ENCODE data around the gene TRAP1.
"Not testable (repeated sequence)": the region's sequence is repeated elsewhere in the genome, so short reads cannot be mapped to it uniquely, and the experiment has no call there.

Gene TRAP1

DNA sequence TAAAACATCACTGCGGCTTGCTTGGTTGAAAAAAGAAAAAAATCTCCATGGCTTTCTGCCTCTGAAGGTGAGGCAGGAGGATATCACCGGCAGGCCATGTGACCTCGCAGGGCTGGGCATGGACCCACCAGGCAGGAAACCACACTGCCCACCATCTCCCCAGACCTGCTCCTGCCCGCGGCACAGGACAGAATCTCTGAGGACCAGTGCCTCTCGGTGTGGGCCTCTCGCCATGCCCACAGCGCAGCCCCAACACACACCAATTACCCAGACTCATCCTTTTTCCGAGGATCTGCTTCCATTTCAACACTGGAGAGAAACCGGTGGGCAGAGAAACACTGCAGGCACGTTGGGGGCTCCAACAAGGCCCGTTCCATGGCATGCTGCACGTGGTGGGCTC is 46.6 kb downstream of the TRAP1 start:
- DNase-seq = no peak

GRCh38 chr16:3669082-3669481 is 48.2 kb downstream of the TRAP1 start:
- DNase-seq = no peak

GRCh38 chr16:3668626-3669025 is 48.7 kb downstream of the TRAP1 start:
- DNase-seq = no peak

GRCh38 chr16:3665508-3665907 is 51.8 kb downstream of the TRAP1 start:
- DNase-seq = no peak

DNA sequence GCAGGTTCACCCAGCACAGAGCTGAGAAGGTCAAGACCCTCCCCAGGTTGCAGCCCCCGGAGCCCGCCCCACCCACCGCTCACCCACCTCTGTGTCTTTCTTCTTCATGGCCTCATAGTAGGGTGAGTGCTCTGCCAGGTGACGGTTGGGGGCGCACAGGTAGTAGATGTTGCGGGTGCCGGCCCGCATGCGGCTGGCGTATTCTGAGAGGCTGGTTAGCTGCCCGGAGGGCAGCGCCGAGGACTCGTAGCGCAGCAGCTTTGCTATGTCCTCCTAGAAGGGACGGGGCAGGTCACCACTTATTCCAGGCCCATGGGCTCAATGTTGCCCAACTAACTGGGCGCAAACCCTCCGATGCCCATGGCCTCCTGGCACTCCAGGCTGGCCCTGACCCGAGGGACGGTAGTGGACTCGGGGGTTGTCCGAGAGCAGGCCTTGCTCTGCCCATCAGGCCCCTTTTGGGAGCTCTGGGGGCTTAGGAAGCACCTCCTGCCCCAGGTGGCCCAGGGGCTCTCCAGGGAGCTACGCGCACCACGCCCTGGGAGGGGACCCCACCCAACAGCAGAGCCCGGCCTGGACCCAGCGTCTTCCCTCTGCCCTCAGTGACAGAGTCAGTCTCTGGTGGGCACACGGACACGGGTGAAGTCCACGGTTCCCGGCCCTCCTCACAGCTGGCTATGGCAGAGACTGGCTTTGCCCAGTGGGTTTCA is 53.0 kb downstream of the TRAP1 start:
- no peak for DNase-seq

DNA sequence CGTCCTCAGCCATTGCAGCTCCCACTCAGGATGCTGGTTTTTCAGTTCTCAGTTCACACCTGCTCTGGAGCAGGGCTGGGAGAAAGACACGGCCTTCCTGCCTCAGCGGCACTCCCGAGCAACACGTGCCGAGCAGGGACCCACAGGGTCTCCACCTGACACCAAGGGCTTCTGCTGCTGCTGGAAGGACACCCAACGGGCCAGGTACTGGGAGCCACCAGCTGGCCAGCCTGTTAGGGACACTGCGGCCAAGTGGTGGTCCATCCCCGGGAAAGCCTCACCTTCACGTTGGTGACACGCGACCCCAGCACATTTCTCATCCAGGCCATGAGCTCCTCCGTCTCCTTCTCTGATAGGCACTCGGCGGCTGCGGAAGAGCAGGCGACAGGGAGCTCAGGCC is 54.7 kb downstream of the TRAP1 start:
- DNase-seq = no peak

DNA sequence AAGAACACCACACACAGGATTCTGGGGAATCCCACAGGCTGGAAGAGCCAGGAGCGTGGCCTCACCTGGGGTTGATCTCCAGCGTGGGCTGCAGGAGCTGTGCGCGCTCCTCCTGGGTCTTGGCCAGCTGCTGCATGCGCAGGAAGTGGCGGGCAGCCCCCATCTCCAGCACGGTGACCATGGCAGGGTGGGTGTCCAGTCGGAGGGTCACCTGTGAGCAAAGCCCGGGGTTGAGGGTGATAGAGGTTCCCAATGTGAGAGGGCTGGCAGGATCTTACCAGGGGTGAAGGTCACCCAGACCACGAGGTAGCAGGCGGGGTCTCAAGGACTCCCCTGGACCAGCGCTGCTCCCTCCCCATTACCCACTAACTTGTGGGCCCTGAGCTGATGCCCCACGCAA is 55.4 kb downstream of the TRAP1 start:
- DNase-seq = no peak

DNA sequence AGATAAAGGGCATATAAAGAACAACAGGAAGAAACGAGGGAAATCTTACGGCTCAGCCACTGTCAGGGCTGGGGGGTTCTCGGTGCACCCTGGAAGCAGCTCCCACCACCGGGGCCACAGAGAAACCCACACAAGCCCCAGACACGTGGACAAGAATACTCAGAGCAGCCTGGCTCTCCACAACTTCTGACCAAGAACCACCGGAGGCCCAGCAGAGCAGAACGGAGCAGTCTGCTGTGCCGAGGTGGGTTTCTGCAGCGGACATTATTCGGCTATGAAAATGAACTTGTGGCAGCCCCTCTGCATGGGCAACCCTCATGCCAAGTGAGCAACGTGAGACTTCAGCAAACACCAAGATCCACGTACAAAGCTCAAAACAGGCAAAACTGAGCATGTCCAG is 56.0 kb downstream of the TRAP1 start:
- DNase-seq = no peak

GRCh38 chr16:3659251-3659650 is 58.1 kb downstream of the TRAP1 start:
- no peak for DNase-seq

DNA sequence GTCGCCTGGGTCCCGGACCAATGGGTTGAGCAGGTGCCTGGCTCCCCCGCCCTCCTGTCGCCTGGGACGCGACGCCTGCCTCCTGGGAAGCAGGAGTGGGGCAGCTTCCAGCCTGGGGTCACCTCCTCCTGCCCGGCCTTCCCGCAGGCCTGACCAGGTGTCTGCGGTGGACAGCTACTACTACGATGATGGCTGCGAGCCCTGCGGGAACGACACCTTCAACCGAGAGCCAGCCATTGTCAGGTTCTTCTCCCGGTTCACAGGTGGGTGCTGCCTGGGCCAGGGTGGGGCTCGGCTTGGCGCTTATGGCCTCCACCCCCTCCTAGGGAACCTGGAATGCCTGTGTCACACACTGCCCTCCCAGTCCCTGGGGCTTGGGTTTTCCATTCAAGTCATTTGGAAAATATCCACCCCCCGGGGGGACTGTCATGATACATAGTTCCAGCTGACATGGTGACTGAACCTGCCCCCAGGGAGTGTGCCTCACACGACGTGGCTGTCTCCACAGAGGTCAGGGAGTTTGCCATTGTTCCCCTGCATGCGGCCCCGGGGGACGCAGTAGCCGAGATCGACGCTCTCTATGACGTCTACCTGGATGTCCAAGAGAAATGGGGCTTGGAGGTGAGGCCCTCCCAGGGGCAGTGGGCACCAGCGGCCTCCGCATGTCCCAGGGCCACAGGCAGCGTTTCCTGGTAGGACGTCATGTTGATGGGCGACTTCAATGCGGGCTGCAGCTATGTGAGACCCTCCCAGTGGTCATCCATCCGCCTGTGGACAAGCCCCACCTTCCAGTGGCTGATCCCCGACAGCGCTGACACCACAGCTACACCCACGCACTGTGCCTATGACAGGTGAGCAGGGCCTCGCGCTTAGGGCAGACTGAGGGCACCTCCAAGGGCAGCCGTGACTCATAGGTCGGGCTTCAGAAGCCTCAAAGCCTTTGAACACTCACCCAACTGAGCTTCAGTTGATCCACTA is 60.5 kb downstream of the TRAP1 start:
- DNase-seq = no peak

- DNase-seq = not testable (repeated sequence)
Observed at GRCh38 chr16:3656160-3656490, 61.2 kb downstream of the TRAP1 start.

- DNase-seq = no peak
Observed at GRCh38 chr16:3655396-3656159, 61.7 kb downstream of the TRAP1 start.

GRCh38 chr16:3655030-3655395 is 62.3 kb downstream of the TRAP1 start:
- no peak for DNase-seq

DNA sequence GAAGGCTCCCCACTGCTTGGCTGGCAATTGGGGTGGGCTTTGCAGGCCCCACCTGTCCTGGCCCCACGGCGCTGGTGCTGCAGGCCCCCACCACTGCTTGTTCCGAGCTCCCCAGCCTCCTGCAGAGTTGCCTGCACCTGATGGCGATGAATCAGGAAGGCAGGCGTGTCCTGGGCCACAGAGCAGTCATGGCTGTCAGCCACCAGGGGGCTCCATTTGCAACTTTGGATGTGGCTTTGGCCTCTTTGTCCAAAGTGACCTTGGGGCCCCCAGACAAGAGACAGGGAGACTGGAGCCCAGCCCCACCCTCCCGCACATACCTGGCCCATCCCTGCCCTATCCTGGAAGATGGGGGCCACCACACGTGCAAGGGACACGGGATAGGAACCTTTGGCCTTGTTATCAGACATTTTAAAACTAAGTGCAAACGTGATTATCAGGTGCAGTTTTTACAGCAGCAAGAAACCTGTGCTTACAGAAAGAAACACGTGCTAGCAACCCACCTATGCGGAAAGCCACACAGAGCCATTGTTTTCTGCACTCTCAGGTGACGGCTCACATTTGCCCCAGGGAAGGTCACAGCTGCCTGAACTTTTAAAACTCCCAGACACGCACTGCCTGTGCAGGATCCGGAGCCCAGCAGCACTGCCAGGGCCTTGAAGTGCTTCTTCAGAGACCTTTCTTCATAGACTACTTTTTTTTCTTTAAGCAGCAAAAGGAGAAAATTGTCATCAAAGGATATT is 62.9 kb downstream of the TRAP1 start, which contains the start of gene DNASE1:
TSS of gene DNASE1 (plus strand) at position 443 of the 743 bp plus-strand sequence. CDS start 683 bp downstream, outside the sequence.
- no peak for DNase-seq

DNA sequence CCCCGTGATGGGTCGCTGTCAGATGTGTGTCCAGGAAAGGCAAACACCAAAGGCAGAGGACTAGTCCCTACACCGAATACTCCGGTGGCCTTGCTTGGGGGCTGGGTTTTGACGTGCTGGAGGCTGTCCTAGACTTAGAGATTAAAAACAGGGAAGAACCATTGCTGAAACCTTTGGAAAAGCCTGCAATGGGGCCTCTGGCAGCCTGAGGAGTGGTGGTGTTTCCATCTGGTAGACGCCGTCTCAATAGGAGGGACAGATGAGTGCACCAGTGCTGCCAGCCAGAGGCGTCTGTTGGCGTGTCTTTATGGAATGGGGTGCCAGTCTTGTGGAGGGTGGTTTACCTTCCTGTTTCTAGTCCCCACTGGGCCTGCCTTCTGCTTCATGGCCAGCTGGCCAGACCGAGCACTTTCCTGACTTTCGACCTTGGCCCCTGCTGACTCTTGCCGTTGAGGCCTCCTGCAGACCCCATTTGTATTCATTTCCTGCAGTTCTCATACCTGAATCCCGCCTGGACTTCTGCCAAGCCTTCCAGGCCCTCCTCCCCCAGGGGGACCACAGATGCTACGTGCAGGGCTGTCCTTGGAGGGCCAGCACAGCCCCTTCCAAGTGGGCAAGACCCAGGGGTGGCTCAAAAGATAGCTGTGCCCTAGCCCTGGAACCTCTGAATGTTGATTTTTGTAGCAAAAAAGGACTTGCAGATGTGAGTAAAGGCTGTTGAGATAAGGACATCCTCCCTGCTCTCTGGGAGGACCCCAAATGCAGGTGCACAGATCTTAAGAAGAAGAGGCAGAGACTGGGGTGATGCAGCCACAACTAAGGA is 64.7 kb downstream of the TRAP1 start:
- DNase-seq = no peak

DNA sequence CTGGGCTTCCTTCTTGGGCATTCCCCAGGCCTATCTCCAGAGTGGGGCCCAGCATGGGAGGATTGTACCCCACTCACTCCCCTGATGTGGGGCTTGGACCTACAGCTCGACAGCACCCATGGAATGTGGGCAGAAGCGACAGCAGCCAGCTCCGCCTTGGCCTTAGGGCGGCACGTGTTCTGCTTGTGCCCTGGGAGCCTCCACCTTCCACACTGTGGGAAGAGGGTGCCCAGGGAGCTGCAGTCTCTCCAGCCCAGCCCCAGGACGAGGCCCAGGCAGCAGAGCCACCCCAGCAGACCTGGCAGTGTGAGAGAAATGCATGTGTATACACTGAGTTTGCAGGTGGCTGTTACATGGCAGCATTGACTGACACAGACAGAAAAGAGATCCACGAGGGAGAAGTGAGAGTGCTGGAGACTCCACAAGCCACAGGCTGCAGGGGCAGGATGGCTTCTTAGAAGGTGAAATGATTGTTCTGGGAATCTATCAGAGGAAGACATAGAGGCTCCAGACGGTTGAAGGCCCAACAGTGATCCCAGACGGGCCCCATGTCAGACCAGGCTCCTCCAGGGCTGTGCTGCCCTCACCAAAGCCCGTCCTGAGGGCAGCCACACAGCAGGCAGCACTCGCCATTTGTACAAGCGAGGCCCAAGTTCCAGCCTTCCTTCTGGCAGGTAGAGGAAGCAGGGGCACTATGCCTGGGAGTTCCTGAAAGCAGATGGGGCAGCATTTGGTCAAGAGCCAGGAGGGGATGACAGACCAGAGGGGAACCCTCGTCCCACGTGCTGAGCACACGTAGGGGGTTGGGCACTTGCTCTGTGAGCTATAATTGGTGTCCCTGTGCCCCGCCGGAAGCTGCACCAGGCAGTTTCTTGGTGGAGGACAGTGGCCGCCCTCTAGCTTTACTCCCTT is 65.6 kb downstream of the TRAP1 start:
- DNase-seq = no peak

DNA sequence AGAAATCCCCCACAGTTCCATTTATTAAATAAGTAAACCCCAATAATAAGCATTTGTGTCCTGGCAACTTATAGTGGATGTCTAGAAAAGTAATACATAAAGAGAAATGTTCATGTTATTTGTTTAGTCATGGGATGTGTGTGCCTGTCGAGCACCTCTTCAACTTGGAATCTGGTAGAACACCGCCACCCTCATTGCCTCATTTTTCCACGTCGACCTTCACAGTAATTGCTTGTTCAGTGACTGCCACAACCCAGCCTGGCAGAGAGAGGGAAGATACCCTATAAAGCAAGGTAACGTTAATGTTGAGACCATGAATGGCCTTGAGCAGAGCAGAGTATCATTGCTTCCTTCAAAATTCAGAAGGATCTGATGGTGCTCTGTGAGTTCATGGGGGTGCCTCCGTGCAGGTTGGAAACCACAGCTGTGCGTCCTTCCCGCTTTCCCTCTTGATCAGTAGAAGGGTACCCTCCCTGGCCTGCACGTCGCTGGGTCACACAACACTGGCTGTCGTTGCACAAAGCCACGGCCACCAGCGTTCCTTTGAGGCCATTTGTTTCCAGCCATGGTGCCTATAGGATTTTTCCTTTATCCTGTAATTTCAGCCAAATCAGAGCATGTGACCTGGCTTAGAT is 66.6 kb downstream of the TRAP1 start:
- no peak for DNase-seq

DNA sequence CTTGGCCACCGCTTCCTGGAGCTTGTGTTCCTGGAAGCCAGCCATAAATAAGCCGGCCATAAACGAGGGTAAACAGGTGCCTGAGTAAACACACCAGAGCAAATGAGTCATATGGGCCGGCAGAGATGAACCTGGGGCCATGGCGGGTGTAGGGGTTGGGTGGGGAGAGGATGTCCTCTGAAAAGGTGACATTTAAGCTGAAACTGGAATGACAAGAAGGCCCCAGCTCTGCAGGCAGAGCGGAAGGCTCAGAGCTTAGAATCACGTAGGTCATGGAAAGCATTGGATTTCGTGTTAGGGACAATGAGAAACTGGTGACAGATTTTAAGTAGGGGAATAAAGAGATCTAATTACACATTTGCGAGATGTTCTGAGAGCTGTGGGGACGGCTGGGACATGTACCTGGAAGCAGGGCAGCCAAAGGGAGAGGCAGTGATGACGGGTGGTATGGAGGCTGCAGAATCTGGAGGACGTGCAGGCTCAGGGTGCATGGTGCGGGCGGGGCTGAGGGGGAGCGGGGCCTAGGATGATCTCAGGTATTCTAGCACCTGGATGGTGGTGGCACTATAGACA is 70.9 kb downstream of the TRAP1 start:
- peak; percentile 52 for DNase-seq

- DNase-seq = no peak
Observed at GRCh38 chr16:3645504-3646347, 71.6 kb downstream of the TRAP1 start.

Data from NCI-H2107 (cell line).